Stimulated activated CD4-positive, alpha-beta T cell treated with anti-CD3 and anti-CD28 coated beads, Interleukin-4, amount 100 ng/mL, for 1 hour (primary cell): ENCODE data around the gene EPB41L5.
"Not testable (repeated sequence)": the region's sequence is repeated elsewhere in the genome, so short reads cannot be mapped to it uniquely, and the experiment has no call there.

ENCODE experiments used
- DNase-seq: peaks from one replicate; pipeline ENCODE4 v3.0.0-alpha.2; 2020

EPB41L5 gene

GRCh38 chr2:120012771-120013596 lies at the start of gene EPB41L5:
TSS of gene EPB41L5 (plus strand) at chr2:120013077. CDS start at chr2:120019085, 6,008 bp downstream.
- peak; percentile 79 for DNase-seq

GRCh38 chr2:119981896-119982295 lies 31.0 kb upstream of the EPB41L5 start:
- no peak for DNase-seq

DNA sequence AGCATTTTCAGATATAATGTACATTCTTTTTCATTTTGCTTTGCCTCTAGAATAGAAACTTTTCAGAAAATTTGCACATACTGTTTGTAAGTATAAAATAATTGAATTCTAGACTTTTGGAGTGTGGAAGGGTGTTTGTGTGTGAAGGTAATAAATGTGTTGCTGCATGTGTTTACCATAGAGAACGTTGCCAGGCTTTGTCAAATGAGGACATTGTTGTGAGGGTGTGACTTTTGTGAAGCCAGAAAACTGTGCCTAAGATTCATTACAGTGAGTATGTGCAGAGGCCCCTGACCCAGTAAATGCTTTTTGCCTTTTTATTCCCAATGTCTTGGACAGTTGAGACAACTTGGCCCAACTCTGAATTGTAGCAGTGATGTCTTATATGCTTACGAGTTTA lies 30.4 kb upstream of the EPB41L5 start:
- no peak for DNase-seq

DNA sequence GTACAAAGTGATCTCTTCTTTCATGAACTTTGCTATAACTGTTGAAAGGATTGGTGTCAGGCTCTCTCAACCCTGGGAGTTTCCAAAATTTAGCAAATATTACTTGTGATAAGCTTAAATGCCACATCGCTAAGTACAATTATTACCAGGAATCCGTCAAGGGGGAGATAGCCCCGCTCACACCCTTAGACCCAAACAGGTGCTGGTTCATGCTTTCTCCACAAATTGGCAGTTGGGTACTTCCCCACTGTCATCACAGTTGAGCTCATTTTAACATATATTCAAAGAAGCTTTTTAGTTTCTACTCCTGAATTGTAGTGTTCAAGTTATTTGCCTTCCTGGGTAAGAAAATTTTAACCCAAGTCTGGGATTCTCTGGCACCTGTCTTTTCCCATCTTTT lies 29.8 kb upstream of the EPB41L5 start:
- DNase-seq, result no peak

DNA sequence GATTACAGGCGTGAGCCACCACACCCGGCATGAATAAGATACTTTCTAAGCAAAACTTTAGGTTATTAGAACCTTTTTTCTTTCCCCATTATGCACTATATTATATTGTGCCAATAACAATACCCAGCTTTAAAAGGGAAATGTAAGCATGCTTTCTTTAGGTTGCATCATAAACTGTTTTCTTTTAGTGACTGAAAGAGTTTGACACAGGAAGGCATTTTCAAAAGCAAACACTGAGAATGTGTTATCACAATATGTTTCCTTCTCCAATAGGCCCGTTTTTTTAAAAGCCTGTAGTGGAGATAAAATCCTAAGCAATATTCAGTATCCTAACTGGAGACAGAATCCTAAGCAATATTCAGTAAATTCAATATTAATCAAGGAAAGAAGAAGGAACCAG lies 16.7 kb upstream of the EPB41L5 start:
- no peak for DNase-seq

DNA sequence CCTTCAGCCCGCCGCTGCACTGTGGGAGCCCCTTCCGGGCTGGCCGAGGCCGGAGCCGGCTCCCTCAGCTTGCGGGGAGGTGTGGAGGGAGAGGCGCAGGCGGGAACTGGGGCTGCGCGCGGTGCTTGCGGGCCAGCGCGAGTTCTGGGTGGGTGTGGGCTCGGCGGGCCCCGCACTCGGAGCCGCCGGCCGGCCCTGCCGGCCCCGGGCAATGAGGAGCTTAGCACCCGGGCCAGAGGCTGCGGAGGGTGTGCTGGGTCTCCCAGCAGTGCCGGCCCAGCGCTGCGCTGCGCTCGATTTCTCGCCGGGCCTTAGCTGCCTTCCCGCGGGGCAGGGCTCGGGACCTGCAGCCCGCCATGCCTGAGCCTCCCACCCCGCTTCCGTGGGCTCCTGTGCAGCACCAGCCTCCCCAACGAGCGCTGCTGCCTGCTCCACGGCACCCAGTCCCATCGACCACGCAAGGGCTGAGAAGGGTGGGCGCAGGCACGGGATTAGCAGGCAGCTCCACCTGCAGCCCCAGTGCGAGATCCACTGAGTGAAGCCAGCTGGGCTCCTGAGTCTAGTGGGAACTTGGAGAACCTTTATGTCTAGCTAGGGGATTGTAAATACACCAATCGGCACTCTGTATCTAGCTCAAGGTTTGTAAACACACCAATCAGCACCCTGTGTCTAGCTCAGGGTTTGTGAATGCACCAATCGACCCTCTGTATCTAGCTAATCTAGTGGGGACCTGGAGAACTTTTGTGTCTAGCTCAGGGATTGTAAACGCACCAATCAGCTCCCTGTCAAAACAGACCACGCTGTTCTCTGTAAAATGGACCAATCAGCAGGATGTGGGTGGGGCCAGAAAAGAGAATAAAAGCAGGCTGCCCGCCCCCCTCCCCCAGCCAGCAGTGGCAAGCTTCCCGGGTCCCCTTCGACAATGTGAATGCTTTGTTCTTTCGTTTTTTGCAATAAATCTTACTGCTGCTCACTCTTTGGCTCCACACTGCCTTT lies 15.7 kb upstream of the EPB41L5 start:
- DNase-seq, result not testable (repeated sequence)

- no peak for DNase-seq
Observed at GRCh38 chr2:120001471-120001870, 11.4 kb upstream of the EPB41L5 start.

GRCh38 chr2:120004254-120004653 lies 8.6 kb upstream of the EPB41L5 start:
- DNase-seq, result no peak

DNA sequence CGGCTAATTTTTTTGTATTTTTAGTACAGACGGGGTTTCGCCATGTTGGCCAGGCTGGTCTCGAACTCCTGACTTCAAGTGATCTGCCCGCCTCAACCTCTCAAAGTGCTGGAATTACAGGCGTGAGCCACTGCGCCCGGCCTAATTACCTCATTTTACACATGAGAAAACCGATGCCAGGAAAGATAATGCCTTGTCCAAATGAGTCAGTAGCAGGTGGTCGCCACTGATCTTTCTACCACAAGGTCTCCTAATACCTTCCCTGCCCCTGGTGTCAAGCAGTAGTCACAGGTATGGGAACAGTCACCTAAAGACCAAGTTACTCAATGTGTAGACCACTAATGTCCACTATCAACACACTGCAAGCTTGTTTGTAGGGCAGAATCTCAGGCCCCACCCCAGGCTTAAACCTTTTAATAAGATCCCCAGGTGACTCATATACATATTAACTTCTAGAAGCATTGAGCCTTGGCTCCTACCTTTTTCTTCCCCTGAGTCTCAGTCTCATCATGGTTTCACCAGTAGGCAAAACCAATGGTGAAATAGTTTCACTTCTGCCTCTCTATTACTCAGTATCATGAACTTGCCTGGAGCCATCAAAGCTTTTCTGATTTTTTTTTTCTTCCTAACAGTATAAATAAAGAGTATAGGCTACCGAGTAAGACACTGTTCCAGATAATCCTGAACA lies 6.9 kb upstream of the EPB41L5 start:
- no peak for DNase-seq

DNA sequence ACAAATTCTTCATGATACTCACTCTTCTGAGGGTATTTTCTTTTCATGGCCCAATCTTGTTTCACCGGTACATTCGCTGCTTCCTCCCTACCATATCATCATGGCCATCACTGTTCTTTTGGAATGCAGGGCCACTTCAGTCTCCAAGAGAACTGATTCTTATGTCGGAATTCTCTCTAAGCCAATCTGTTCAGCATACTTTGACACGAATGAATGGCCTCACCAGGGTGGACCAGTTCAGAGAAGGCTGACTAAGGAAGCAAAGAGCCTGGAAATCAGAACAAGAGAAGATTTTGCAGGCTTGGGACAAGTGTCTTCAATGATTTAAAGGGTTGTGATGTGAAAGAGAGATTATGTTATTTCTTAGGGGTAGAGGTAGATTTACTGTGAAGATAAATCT lies 5.0 kb upstream of the EPB41L5 start:
- DNase-seq, result no peak

- DNase-seq, result no peak
Observed at GRCh38 chr2:120012363-120012762, 514 bp upstream of the EPB41L5 start.

DNA sequence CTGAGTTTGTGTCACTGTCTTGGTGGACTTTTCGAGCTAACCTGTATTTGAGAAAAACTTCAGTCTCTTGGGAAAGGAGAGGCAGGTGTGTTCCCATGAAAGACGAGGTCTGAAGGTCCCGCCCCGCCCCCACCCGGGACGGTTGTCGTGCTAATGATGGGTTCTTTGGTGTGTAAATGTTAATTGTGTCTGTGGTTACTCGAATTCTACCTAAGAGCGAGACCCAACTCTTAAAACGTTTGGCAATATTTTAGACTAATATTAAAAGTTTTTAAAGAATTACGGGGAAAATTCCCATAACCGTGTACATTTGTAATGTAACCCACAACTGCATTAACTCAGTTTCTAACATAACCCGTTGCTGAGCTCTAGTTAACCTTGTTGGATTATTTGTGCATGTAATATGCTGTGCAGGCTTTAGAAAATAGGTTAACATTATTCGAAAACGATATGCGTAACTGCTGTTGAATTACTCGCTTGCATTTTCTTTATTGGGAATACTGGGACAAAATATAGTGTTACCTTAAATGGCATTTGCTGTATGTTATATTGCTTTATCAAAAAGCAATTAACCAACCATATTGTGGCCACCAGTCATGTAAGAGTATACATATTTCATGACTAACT lies 833 bp downstream of the EPB41L5 start:
- peak; percentile 25 for DNase-seq

- DNase-seq, result no peak
Observed at GRCh38 chr2:120014226-120014980, 1.5 kb downstream of the EPB41L5 start.

GRCh38 chr2:120016800-120017199 lies 3.9 kb downstream of the EPB41L5 start:
- DNase-seq, result no peak

GRCh38 chr2:120017201-120017600 lies 4.3 kb downstream of the EPB41L5 start:
- DNase-seq, result no peak

GRCh38 chr2:120018549-120018948 lies 5.7 kb downstream of the EPB41L5 start:
- DNase-seq, result no peak

DNA sequence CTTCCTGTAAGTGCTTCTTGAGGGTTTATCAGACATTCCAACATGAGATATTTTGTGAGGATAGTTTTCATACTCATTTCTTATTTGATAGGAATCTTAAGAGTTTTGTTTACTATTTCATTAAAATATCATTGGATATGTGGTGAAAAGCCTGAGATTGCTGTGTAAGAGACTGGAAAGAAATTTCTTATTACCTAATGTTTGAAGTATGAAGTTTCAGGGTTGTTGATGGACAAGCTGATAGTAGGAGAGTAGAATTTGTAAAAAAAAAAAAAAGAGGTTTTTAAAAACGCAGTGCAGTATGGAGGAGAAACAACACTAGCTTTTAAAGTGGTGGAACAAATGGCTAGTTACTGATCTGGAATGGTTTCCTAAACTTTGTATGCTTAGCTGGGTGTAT lies 7.7 kb downstream of the EPB41L5 start:
- DNase-seq, result no peak

GRCh38 chr2:120022505-120022904 lies 9.6 kb downstream of the EPB41L5 start:
- DNase-seq, result not testable (repeated sequence)

GRCh38 chr2:120026890-120027289 lies 14.0 kb downstream of the EPB41L5 start:
- DNase-seq, result no peak

GRCh38 chr2:120028795-120029194 lies 15.9 kb downstream of the EPB41L5 start:
- no peak for DNase-seq
